IPS-18c (cell line): Measurements from ENCODE around the gene TADA3.

Experiments used
- H3K4me3 ChIP-seq: 2 replicates; pipeline ENCODE4 v1.7.0; 2013; ENCODE audit warnings: low read depth, mild to moderate bottlenecking, low read length, moderate library complexity; ENCODE audit not compliant: insufficient read depth
- H3K9me3 ChIP-seq: one replicate; pipeline ENCODE4 v1.6.1; 2013; ENCODE audit warnings: mild to moderate bottlenecking, low read length, moderate library complexity; ENCODE audit not compliant: control insufficient read depth, insufficient read depth

Gene TADA3

DNA sequence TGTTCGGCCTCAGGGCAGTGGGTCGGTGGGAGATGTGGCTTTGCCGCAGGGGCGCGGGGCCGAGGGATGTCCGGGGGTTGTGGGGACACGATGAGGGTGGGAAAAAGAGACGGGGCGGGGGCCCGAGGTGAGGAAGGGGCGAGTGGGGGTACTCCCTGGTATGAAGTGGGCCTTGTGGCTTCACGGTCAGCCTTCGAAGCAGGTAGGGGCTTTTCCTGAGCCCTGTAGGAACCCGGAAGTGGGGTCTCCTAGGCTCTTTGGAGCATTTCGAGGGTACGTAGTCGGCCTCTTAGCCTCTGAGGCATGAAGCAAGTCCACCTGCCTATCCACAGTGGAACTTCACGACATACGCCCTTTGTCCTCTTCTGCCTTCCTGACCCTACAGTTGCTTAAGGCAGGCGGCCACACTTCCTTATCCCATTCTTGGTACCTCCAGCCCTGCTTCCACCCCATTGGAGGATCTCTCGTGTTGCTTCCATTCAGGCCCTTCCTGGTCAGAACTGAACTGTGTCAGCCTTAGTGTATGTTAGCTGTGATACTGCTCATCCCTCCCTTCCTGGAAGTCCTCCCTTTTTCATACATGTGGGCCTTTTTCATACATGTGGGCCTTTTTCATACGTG, 998 bp upstream of the TADA3 start:
- Histone ChIP-seq H3K4me3 (peak overlapping the region; percentile 77), H3K9me3 (no peaks in the 10 kb centered on the region)

DNA sequence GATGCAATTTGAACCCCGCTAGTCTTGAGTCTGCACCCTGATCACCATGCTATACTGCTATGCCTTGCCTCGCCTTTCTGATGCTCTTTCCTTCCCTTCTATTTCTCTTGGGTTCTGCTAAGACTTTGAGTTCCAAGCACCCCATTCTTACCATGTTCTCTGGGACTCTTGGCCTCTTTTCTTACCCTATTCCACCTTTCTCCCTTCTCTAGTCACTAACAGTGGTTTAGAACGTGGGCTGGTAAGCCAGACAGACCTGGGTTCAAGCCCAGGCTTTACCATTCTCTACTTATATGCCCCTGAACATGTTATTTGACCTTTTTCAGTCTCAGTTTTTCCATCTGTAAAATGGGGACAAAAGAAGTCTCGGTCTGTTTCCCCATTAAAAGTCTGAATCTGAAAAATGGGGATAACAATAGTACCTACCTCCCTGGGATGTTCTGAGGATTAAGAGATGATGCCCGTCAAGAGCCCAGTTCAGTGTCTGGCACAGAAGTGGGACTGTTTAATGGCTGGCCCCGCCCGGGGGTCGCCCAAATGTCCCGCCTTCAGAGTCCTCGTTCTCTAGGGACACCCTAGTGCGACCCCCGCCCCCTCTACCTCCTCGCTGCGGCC, 376 bp downstream of the TADA3 start:
- Histone ChIP-seq H3K9me3 (no peaks in the 10 kb centered on the region), H3K4me3 (peak overlapping the region; percentile 77)

DNA sequence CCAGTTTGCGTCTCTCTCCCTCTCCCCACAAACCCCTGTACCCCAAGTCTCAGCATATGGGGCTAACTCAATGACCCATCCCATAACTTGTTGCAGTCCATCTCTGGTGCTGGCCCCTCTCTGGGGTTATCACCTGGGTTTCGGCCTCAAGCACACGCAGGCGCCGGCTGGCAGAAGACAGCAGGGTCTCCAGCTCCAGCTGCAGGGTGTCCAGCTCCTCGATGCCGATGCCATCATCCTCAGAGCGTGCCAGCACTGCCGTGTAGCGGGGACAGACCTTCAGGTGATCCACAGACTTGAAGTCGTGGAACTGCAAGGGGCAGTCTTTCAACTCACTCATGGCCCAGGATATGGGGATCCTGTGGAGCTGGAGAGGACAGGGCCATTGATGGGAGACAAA, 1.1 kb downstream of the TADA3 start:
- H3K9me3 ChIP-seq: no peaks in the 10 kb centered on the region
- H3K4me3 ChIP-seq: no peak overlapping the region

DNA sequence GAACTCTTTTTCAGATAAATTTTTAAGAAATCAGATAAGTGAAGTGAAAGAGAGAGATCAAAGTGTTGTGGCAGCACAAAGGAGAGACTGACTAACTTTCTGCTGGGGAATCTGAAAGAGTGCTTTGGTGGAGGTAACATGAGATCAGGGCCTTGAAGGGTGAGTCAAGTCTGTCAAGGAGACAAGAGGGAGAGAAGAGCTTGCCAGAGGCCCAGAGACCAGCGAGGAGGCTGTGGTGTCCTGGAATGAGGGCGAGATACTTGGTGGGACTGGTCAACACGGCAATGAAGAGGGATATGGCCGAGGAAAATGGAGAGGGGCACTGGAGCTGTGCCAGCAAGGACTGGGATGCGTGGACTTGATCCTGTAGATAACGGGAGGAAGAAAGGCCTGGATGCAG, 4.6 kb downstream of the TADA3 start:
- Histone ChIP-seq H3K4me3 (no peak overlapping the region), H3K9me3 (peaks cover 3% of the 10 kb centered on the region)

DNA sequence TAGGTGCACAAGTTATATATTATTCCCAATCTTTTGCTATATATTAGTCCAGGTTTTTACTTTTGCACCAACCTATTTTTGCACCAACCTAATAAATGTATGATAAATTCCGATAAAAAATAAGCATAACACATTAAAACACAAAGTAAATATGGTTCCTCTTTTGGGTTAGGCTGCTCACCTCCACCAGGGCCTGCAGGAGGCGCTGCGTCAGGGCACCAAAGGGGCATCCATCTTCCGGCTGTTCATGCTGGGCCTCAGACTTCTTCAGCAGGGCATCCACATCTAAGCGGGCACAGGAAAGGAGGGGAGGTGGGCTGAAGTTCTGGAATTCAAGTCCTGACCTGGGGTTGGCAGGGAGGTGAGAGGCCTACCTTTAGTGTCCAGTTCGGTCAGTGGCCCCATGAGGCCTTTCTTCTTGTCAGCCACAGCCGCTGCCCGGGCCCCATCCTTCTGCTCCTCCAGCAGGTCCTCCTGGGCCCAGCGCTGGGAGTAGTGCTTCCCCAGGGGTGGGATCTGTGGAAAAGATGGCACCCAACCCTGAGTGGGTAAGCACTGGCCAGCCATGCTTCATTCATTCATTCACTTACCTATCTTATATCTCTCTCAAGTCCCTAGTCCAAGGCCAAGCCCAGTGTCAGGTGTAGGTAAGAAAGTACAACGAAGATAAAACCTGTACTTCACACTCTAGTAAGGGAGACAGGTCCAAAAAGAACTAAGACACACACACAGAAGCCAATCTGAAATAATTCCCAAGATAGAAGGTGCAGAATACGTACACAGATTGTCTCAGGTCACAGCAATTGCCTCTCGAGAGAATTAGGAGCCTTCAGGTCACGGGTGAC, 5.2 kb downstream of the TADA3 start:
- H3K9me3 ChIP-seq: peaks cover 3% of the 10 kb centered on the region
- no peak overlapping the region for H3K4me3 ChIP-seq

DNA sequence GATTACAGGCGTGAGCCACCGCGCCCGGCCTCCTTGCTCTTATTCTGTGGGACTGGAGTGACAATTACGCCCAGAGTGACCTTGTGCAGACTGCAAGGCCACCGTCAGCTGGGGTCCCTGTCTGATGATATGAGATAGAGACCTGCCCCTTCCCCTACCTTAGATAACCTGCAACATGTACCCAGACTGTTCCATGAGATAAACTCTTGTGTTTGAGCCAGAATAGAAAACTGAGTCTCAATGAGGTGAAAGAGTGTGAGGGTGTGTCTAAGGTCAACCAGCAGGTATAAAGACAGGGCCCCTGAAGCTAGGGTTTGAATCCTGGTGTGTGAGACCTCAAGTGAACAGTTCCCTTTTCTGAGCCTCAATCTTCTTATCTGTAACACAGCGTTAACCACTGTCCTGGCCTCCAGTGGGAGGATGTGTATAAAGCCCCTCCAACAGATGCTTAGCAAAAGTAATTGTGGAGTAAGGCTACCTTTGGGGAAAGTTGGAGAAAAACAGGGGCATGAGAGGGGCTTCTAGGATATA, 6.0 kb downstream of the TADA3 start:
- H3K9me3 ChIP-seq: peaks cover 3% of the 10 kb centered on the region
- H3K4me3 ChIP-seq: no peak overlapping the region

DNA sequence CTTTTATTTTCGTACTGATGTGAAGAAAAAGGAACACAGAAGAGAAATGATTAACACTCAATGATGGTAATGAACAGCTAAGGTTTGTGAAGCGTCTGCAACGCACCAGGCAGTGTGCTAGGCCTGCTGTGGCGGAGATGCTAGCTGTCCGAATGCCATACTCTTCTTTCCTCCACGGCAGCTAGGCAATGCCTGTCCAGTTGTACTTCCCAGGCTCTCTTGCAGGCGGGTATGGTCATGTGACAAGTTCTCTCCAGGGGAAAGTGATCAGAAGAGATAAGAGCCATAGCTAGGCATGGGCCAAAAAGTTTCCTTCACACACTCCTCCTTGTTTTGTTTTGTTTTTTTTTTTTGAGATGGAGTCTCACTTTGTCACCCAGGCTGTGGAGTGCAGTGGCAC, 6.7 kb downstream of the TADA3 start:
- H3K4me3 ChIP-seq: no peak overlapping the region
- peaks cover 3% of the 10 kb centered on the region for H3K9me3 ChIP-seq

DNA sequence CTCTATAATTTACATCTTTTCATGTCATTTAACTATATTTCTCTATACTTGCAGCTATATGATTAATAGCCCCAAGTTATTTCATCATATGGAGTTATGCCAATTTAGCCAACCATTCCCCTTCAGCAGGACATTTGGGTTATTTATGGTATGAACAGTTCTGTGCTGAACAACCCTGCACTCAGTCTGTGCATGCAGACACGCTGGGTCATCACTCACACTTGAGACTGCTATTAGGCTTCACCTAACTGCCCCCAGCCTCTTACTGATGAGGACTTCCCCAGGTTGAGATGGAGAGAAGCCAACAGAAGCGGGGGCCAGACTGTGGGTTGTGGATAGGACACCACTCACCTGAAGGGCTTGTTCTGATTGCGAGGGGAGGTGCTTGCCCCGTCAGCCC, 7.3 kb downstream of the TADA3 start:
- H3K4me3 ChIP-seq: no peak overlapping the region

DNA sequence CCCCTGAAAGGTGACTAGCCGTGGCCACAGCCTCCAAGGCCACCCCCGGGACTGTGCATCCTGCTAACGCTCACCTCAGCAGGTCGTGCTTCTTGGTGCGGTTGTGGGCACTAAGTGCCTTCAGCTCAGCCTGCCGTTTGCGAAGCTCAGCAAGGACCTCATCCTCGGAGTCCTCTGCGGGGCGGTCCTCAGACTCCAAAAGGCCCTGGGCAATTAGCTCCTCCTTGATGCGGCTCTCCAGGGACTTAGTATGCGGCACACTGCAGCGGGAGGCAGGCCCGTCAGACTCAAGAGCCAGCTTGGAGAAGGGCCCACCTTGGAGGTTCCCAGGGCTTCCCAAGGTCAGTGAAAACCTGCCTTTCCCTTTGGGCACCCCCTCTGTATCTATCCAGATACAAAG, 8.3 kb downstream of the TADA3 start:
- Histone ChIP-seq H3K4me3 (no peak overlapping the region), H3K9me3 (peaks cover 3% of the 10 kb centered on the region)

More for the DNA sequence above, 7.3 kb downstream of the TADA3 start:
- peaks cover 3% of the 10 kb centered on the region for H3K9me3 ChIP-seq

DNA sequence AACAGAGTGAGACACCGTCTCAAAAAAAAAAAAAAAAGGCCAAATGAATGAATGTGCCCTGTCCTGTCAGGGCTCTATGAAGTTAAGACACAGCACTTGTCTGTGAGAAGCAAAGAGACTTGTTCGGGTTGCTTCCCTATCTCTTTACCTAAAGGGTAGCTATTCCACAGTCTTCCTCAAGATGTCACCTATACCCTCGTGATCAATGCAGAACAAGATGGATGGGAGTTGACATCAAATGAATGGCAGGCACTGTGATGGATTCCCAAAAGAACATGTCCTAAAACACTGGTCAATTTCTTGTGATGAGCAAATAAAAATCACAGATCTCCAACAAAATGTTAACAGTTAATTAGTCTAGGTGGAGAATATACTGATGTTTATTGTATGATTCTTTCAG, 9.5 kb downstream of the TADA3 start:
- Histone ChIP-seq H3K9me3 (peaks cover 5% of the 10 kb centered on the region), H3K4me3 (no peak overlapping the region)

DNA sequence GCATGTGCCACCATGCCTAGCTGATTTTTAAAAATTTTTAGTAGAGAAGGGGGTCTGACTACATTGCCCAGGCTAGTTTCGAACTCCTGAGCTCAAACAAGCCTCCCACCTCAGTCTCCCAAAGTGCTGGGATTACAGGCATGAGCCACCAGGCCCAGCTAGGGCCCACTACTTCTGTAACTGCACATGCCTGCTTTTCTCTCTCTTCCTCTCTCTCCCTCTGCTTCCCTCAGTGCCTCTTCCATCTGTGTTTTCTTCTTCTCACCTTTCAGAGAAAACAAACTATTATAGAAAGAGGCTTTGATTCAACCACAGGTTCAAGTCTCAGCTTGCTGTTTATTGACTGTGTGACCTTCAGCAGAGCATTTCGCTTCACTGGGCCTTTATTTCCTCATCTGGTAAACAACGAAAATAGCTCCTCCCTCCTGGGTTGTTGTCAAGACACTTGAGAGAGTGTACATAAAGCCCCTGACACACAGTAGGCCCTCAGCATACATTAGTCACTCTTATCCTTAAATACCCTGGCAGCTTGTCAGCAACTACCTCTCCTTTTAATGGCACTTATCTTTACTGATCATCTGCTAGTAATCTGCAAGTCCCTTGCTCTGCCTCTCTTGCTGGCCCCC, 10.2 kb downstream of the TADA3 start:
- Histone ChIP-seq H3K9me3 (peaks cover 5% of the 10 kb centered on the region), H3K4me3 (no peak overlapping the region)

DNA sequence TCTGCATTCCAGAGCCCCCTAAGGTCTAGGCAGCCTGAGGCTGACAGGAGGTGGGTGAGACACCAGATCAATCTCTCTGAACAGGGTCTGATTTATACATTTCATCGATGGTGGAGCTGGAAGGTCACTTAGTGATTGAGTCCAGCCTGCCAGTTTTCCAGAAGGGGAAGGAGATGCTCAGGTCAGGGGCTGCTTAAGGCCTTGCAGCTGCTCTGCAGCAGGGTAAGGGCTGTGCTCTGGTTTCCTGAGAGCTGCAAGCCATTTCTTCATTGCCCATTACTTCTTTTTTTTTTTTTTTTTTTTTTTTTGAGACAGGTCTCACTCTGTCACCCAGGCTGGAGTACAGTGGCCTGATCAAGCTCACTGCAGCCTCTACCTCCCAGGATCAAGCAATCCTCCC, 10.7 kb downstream of the TADA3 start:
- Histone ChIP-seq H3K9me3 (peaks cover 5% of the 10 kb centered on the region), H3K4me3 (no peak overlapping the region)

DNA sequence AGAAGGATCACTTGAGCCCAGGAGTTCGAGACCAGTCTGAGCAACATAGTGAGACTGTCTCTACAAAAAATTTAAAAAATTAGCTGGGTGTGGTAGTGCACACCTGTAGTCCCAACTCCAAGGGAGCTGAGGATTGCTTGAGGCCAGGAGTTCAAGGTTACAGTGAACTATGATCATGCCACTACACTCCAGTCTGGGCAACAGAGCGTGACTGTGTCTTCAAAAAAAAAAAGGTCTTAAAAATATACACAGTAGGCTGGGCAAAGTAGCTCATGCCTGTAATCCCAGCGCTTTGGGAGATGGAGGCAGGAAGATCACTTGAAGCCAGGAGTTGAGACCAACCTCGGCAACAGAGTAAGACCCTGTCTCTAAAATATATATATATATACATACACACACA, 11.4 kb downstream of the TADA3 start:
- Histone ChIP-seq H3K4me3 (no peak overlapping the region), H3K9me3 (peaks cover 5% of the 10 kb centered on the region)

DNA sequence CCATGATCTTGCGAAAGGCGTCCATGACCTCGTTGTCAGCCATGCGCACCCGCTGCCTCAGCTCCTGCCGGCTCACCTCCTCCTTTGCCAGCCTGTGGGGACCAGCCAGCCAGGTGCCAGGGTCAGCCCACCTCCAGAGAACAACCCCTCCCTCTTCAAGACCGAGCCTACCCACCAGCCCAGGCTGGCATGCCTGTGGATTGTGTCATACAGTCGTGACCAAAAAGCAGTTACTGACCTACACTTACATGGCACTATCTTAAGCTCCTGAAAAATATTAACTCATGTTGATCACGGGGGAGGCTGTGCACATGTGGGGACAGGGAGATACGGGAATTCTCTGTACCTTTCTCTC, 11.8 kb downstream of the TADA3 start:
- no peak overlapping the region for H3K4me3 ChIP-seq

DNA sequence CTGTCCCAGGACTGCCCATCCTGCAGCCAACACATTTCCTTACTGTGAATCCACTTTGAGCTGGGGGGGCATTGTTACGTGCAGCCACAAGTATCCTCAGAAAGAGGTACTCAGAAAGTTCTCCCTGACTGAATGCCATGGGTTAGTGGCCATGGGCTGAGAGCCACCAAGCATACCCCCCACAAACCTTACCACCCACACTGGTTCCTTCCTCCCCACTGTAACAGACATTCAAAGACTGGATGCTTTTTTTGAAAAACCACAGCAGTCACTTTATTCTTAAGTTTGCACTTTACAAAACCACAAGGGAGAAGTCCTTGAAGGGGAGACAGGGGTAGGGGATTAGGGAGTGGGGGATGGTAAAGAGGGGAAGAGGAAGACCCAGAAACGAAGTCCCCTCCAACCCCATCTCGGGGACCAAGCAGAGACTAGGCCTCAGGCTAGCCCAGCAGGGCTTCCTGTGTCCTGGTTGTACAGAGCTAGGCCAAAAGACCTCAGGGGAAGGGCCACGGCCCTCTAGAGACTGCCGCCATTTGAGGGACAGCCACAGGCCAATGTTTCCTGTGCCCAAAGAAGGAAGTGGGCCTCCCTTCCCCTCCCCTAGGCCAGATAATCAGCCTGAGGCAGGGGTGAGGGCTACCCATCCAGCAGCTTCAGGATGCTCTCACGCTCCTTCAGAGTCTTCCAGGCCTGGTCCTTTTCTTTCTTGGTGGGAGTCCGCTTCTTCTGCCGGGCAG, 12.4 kb downstream of the TADA3 start:
- H3K4me3 ChIP-seq: no peak overlapping the region

More for the DNA sequence above, 11.8 kb downstream of the TADA3 start:
- peaks cover 5% of the 10 kb centered on the region for H3K9me3 ChIP-seq

DNA sequence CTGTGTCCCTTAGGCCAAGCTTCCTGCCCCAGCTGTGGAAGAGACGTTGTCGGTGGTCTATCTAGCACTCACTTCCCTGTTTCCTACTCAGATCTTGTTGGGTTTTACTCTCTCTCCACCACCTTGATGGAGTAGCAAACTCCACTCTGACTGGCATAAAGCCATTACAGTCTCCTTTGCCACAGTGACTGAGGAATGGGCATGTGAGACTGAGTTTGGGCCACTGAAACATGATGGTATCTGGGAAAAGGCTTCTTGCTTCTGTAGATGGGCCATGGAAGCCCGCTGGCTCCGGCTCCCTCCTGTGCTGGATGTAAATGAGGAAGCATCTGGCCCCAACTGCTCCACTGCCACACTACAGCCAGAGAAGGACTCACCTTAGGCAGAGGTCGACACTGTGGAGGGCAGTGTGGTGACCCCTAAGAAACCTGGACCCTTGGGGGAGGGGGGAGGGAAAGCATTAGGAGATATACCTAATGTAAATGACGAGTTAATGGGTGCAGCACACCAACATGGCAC, 13.1 kb downstream of the TADA3 start:
- Histone ChIP-seq H3K4me3 (no peak overlapping the region), H3K9me3 (peaks cover 5% of the 10 kb centered on the region)

More for the DNA sequence above, 12.4 kb downstream of the TADA3 start:
- peaks cover 5% of the 10 kb centered on the region for H3K9me3 ChIP-seq
